OCI-LY1 (cell line): ENCODE measurements around the gene PLEKHH3.
"Not testable (repeated sequence)": the region's sequence is repeated elsewhere in the genome, so short reads cannot be mapped to it uniquely, and the experiment has no call there.

Experiments
- H2AFZ ChIP-seq: fragments of 200-600 bp; sonication (generic), shearing (Covaris generic); 2 replicates; pipeline ENCODE4 v1.6.0; 2014; ENCODE audit warnings: antibody characterized with exemption, mild to moderate bottlenecking, low read length
- H3F3A ChIP-seq: fragments of 200-600 bp; sonication (generic), shearing (Covaris generic); 2 replicates; pipeline ENCODE4 v1.6.0; 2014; ENCODE audit warnings: mild to moderate bottlenecking, antibody characterized with exemption, low read length, moderate library complexity; ENCODE audit not compliant: insufficient read depth
- H3K27ac ChIP-seq: fragments of 200-600 bp; sonication (generic); 2 replicates; pipeline ENCODE4 v1.5.1; 2014; ENCODE audit warnings: low read length, mixed run types, mild to moderate bottlenecking, low read depth; ENCODE audit not compliant: poor library complexity, severe bottlenecking
- H3K27me3 ChIP-seq: fragments of 200-600 bp; sonication (generic); 2 replicates; pipeline ENCODE4 v1.6.0; 2014; ENCODE audit warnings: antibody characterized with exemption, mild to moderate bottlenecking, low read length, moderate library complexity; ENCODE audit not compliant: insufficient read depth
- H3K36me3 ChIP-seq: fragments of 200-600 bp; sonication (generic); 2 replicates; pipeline ENCODE4 v1.6.1; 2014; ENCODE audit warnings: mild to moderate bottlenecking, antibody characterized with exemption, low read length, moderate library complexity, mixed read lengths; ENCODE audit not compliant: insufficient read depth
- H3K4me1 ChIP-seq: fragments of 200-600 bp; sonication (generic); 2 replicates; pipeline ENCODE4 v1.5.1; 2014; ENCODE audit warnings: mild to moderate bottlenecking, low read length, moderate library complexity; ENCODE audit not compliant: insufficient read depth, severe bottlenecking
- H3K4me2 ChIP-seq: fragments of 200-600 bp; sonication (generic), shearing (Covaris generic); 2 replicates; pipeline ENCODE4 v1.6.1; 2014; ENCODE audit warnings: low read length
- H3K4me3 ChIP-seq: fragments of 200-600 bp; sonication (generic); 2 replicates; pipeline ENCODE4 v1.5.1; 2014; ENCODE audit warnings: low read length, low read depth, mild to moderate bottlenecking, mixed read lengths; ENCODE audit not compliant: poor library complexity, severe bottlenecking
- H3K79me2 ChIP-seq: fragments of 200-600 bp; shearing (Covaris generic); 2 replicates; pipeline ENCODE4 v1.6.1; 2016; ENCODE audit warnings: mixed run types, low read length, mixed read lengths; ENCODE audit not compliant: insufficient read depth
- H3K9ac ChIP-seq: fragments of 200-600 bp; sonication (generic), shearing (Covaris generic); 2 replicates; pipeline ENCODE4 v1.6.1; 2014; ENCODE audit warnings: mild to moderate bottlenecking, low read length, mixed read lengths
- H3K9me2 ChIP-seq: fragments of 200-600 bp; sonication (generic), shearing (Covaris generic); 2 replicates; pipeline ENCODE4 v1.6.1; 2014; ENCODE audit warnings: low read depth, mild to moderate bottlenecking, low read length, mixed read lengths
- H3K9me3 ChIP-seq: fragments of 200-600 bp; shearing (Covaris generic); 2 replicates; pipeline ENCODE4 v1.6.1; 2014; ENCODE audit warnings: low read length, mixed read lengths
- H4K20me1 ChIP-seq: fragments of 200-600 bp; sonication (generic), shearing (Covaris generic); 2 replicates; pipeline ENCODE4 v1.6.0; 2016; ENCODE audit warnings: mild to moderate bottlenecking, low read length; ENCODE audit not compliant: insufficient read depth
- CTCF ChIP-seq: fragments of 200-600 bp; sonication (generic), shearing (Covaris generic); IDR thresholded peaks from 2 replicates; pipeline ENCODE4 v1.5.1; 2017; ENCODE audit warnings: mild to moderate bottlenecking, antibody characterized with exemption, low read length, moderate library complexity, mixed read lengths
- EZH2 ChIP-seq: fragments of 200-600 bp; sonication (generic), shearing (Covaris generic); IDR thresholded peaks from 2 replicates; pipeline ENCODE4 v1.8.0; 2017; ENCODE audit warnings: borderline replicate concordance, mixed run types, mild to moderate bottlenecking, antibody characterized with exemption, low read length, moderate library complexity, mixed read lengths

The PLEKHH3 gene

GRCh38 chr17:42639525-42640113 lies 37.2 kb downstream of the PLEKHH3 start:
- H2AFZ ChIP-seq, result no peak overlapping the region
- H3K4me1 ChIP-seq, result no peaks in the 10 kb centered on the region

GRCh38 chr17:42632949-42633444 lies 43.8 kb downstream of the PLEKHH3 start:
- Histone ChIP-seq H3K79me2 (no peaks in the 10 kb centered on the region), H4K20me1 (no peaks in the 10 kb centered on the region), H3K4me2 (no peak overlapping the region), H3K9ac (no peak overlapping the region), H3K36me3 (no peaks in the 10 kb centered on the region), H2AFZ (no peak overlapping the region), H3K9me3 (no peaks in the 10 kb centered on the region), H3K27ac (no peak overlapping the region), H3F3A (no peaks in the 10 kb centered on the region), H3K9me2 (no peaks in the 10 kb centered on the region), H3K4me1 (no peaks in the 10 kb centered on the region), H3K27me3 (peaks cover 3% of the 10 kb centered on the region; the same call in 1 of the 2 replicates), H3K4me3 (no peak overlapping the region)
- TF ChIP-seq CTCF (no peak), EZH2 (no peak)

More at GRCh38 chr17:42639525-42640113, 37.2 kb downstream of the PLEKHH3 start:
- Histone ChIP-seq H3K4me2 (no peak overlapping the region), H3K4me3 (no peak overlapping the region), H3K9me3 (no peaks in the 10 kb centered on the region), H3K9ac (no peak overlapping the region), H3K9me2 (no peaks in the 10 kb centered on the region), H4K20me1 (no peaks in the 10 kb centered on the region), H3K36me3 (no peaks in the 10 kb centered on the region), H3K27ac (no peak overlapping the region), H3F3A (no peaks in the 10 kb centered on the region), H3K27me3 (peaks cover 3% of the 10 kb centered on the region), H3K79me2 (no peaks in the 10 kb centered on the region)
- no peak for TF ChIP-seq CTCF
- no peak for TF ChIP-seq EZH2

GRCh38 chr17:42629411-42630009 lies 47.3 kb downstream of the PLEKHH3 start:
- Histone ChIP-seq H3K9me3 (no peaks in the 10 kb centered on the region), H3K36me3 (no peaks in the 10 kb centered on the region), H3K4me1 (no peaks in the 10 kb centered on the region), H3K79me2 (no peaks in the 10 kb centered on the region), H3K9me2 (no peaks in the 10 kb centered on the region), H3K27me3 (no peaks in the 10 kb centered on the region), H3F3A (no peaks in the 10 kb centered on the region), H3K27ac (no peak overlapping the region), H3K9ac (no peak overlapping the region), H2AFZ (no peak overlapping the region), H3K4me3 (no peak overlapping the region), H4K20me1 (no peaks in the 10 kb centered on the region), H3K4me2 (no peak overlapping the region)
- TF ChIP-seq CTCF (no peak), EZH2 (no peak)

- not testable (repeated sequence) for H3K9me3 ChIP-seq, H3F3A ChIP-seq, H3K4me3 ChIP-seq, H3K36me3 ChIP-seq, H3K27ac ChIP-seq, H3K4me2 ChIP-seq, H3K4me1 ChIP-seq, H3K27me3 ChIP-seq, H3K9ac ChIP-seq, H3K9me2 ChIP-seq, H3K79me2 ChIP-seq, H2AFZ ChIP-seq, H4K20me1 ChIP-seq
These were observed 49.6 kb downstream of the PLEKHH3 start for GRCh38 chr17:42627032-42627764.
